ENCODE measurements around the gene ASCC2.
"Not testable (repeated sequence)": the region's sequence is repeated elsewhere in the genome, so short reads cannot be mapped to it uniquely, and the experiment has no call there.

ASCC2 gene

GRCh38 chr22:29870574-29870973 lies 32.5 kb upstream of the ASCC2 start:
- TF ChIP-seq CTCF (IDR thresholded peaks at IDR 0.05; ENCODE audit: low read length, missing control alignments), result no peak
- no peak for DNase-seq (ENCODE audit: low read depth)

GRCh38 chr22:29867851-29868250 lies 29.8 kb upstream of the ASCC2 start:
- H3K4me3 ChIP-seq (replicated peaks; ENCODE audit: low read depth, low read length), result no peak overlapping the region
- no peak for TF ChIP-seq CTCF (IDR thresholded peaks at IDR 0.05; ENCODE audit: low read length, missing control alignments)
- DNase-seq (ENCODE audit: low read depth), result no peak

More at GRCh38 chr22:29870574-29870973, 32.5 kb upstream of the ASCC2 start:
- H3K4me3 ChIP-seq (replicated peaks; ENCODE audit: low read depth, low read length), result no peak overlapping the region

- TF ChIP-seq CTCF (IDR thresholded peaks at IDR 0.05; ENCODE audit: low read length, missing control alignments), result no peak
- no peak for DNase-seq (ENCODE audit: low read depth)
- H3K4me3 ChIP-seq (replicated peaks; ENCODE audit: low read depth, low read length), result no peak overlapping the region
Observed at GRCh38 chr22:29867260-29867659, 29.2 kb upstream of the ASCC2 start.

- not testable (repeated sequence) for DNase-seq (ENCODE audit: low read depth)
Observed at GRCh38 chr22:29865572-29865971, 27.5 kb upstream of the ASCC2 start.

GRCh38 chr22:29861672-29862297 lies 23.7 kb upstream of the ASCC2 start:
- H3K4me3 ChIP-seq (replicated peaks; ENCODE audit: low read depth, low read length), result no peak overlapping the region
- no peak for DNase-seq (ENCODE audit: low read depth)
- TF ChIP-seq CTCF (IDR thresholded peaks at IDR 0.05; ENCODE audit: low read length, missing control alignments), result no peak

More at GRCh38 chr22:29865572-29865971, 27.5 kb upstream of the ASCC2 start:
- H3K4me3 ChIP-seq (replicated peaks; ENCODE audit: low read depth, low read length), result not testable (repeated sequence)

- no peak overlapping the region for H3K4me3 ChIP-seq (replicated peaks; ENCODE audit: low read depth, low read length)
- no peak for DNase-seq (ENCODE audit: low read depth)
- TF ChIP-seq CTCF (IDR thresholded peaks at IDR 0.05; ENCODE audit: low read length, missing control alignments), result no peak
Observed at GRCh38 chr22:29860006-29860766, 22.1 kb upstream of the ASCC2 start.

GRCh38 chr22:29859030-29859429 lies 21.0 kb upstream of the ASCC2 start:
- not testable (repeated sequence) for H3K4me3 ChIP-seq (replicated peaks; ENCODE audit: low read depth, low read length); DNase-seq (ENCODE audit: low read depth)

GRCh38 chr22:29856496-29856895 lies 18.4 kb upstream of the ASCC2 start:
- no peak overlapping the region for H3K4me3 ChIP-seq (replicated peaks; ENCODE audit: low read depth, low read length)
- DNase-seq (ENCODE audit: low read depth), result no peak
- no peak for TF ChIP-seq CTCF (IDR thresholded peaks at IDR 0.05; ENCODE audit: low read length, missing control alignments)

All from fibroblast of pulmonary artery (primary cell).